Measurements from ENCODE around the gene METTL14. TPM values are rescaled to one million over a fixed set of nuclear protein-coding genes. Genes with fewer than 3 reads are reported as not detected.

Gene METTL14
- total RNA-seq, 3 donors from 2014 or later, result 33.6 to 53.6 (median 36.4) TPM

- intact Hi-C loops (cut with DNase I, micrococcal nuclease), result no loop called here
- ATAC-seq, result no peak
- Histone ChIP-seq H3K4me1 (ENCODE audit: low read depth) (peaks cover 2% of the 10 kb centered on the region), H3K9me3 (no peaks in the 10 kb centered on the region), H3K36me3 (ENCODE audit: low read depth) (no peaks in the 10 kb centered on the region), H3K4me3 (no peak overlapping the region)
- no peak for TF ChIP-seq CTCF (IDR thresholded peaks at IDR 0.05)
- DNase-seq, result no peak
Observed at GRCh38 chr4:118756429-118756828, 71.2 kb downstream of the METTL14 start.

GRCh38 chr4:118756958-118757357 lies 71.8 kb downstream of the METTL14 start:
- Histone ChIP-seq H3K9me3 (no peaks in the 10 kb centered on the region), H3K36me3 (ENCODE audit: low read depth) (no peaks in the 10 kb centered on the region), H3K4me1 (ENCODE audit: low read depth) (peaks cover 2% of the 10 kb centered on the region), H3K4me3 (no peak overlapping the region)
- no peak for TF ChIP-seq CTCF (IDR thresholded peaks at IDR 0.05)
- no peak for ATAC-seq
- intact Hi-C loops (cut with DNase I, micrococcal nuclease), result no loop called here
- DNase-seq, result no peak

- Histone ChIP-seq H3K4me1 (ENCODE audit: low read depth) (peaks cover 2% of the 10 kb centered on the region), H3K36me3 (ENCODE audit: low read depth) (no peaks in the 10 kb centered on the region), H3K9me3 (no peaks in the 10 kb centered on the region), H3K4me3 (no peak overlapping the region)
- no peak for TF ChIP-seq CTCF (IDR thresholded peaks at IDR 0.05)
- intact Hi-C loops (cut with DNase I, micrococcal nuclease), result no loop called here
- no peak for ATAC-seq
- no peak for DNase-seq
Observed at GRCh38 chr4:118757761-118758251, 72.6 kb downstream of the METTL14 start.

GRCh38 chr4:118758293-118758692 lies 73.1 kb downstream of the METTL14 start:
- DNase-seq (no peak), ATAC-seq (no peak)
- intact Hi-C loops (cut with DNase I, micrococcal nuclease), result no loop called here
- Histone ChIP-seq H3K4me1 (ENCODE audit: low read depth) (peaks cover 2% of the 10 kb centered on the region), H3K9me3 (no peaks in the 10 kb centered on the region), H3K4me3 (no peak overlapping the region), H3K36me3 (ENCODE audit: low read depth) (no peaks in the 10 kb centered on the region)
- no peak for TF ChIP-seq CTCF (IDR thresholded peaks at IDR 0.05)

- Histone ChIP-seq H3K36me3 (ENCODE audit: low read depth) (no peaks in the 10 kb centered on the region), H3K4me3 (no peak overlapping the region), H3K4me1 (ENCODE audit: low read depth) (peaks cover 2% of the 10 kb centered on the region), H3K9me3 (no peaks in the 10 kb centered on the region)
- TF ChIP-seq CTCF (IDR thresholded peaks at IDR 0.05), result no peak
- no peak for ATAC-seq
- intact Hi-C loops (cut with DNase I, micrococcal nuclease), result no loop called here
- DNase-seq, result no peak
Observed at GRCh38 chr4:118759481-118759880, 74.3 kb downstream of the METTL14 start.

GRCh38 chr4:118760092-118760491 lies 74.9 kb downstream of the METTL14 start:
- H3K4me3 ChIP-seq, result no peak overlapping the region
- no peaks in the 10 kb centered on the region for H3K36me3 ChIP-seq (ENCODE audit: low read depth)
- H3K4me1 ChIP-seq (ENCODE audit: low read depth), result peaks cover 2% of the 10 kb centered on the region
- no peak for TF ChIP-seq CTCF (IDR thresholded peaks at IDR 0.05)
- intact Hi-C loops (cut with DNase I, micrococcal nuclease), result loop anchor here in 1 of 2 donors (10.0 kb wide), 1 partner anchor 205 kb away; no protein-coding TSS in a partner anchor
- H3K9me3 ChIP-seq, result no peaks in the 10 kb centered on the region
- no peak for ATAC-seq
- DNase-seq, result no peak

Measured in mucosa of descending colon (tissue), 3 donors.